Suprapubic skin (tissue), 4 donors: Measurements from ENCODE around the gene MARK1. TPM values are rescaled to one million over a fixed set of nuclear protein-coding genes. Genes with fewer than 3 reads are reported as not detected.

Source experiments
- DNase-seq, 2 donors: peaks; one replicate each; pipeline ENCODE4 v3.0.0-alpha.2; 2019; ENCODE audit warnings: low spot score in 2 of 2
- H3K27ac ChIP-seq: fragments of 200-600 bp; sonication (generic); one replicate; pipeline ENCODE4 v1.5.1; 2019
- H3K27me3 ChIP-seq: fragments of 200-600 bp; sonication (generic); one replicate; pipeline ENCODE4 v1.5.1; 2019
- H3K36me3 ChIP-seq: fragments of 200-600 bp; sonication (generic); one replicate; pipeline ENCODE4 v1.5.1; 2019
- H3K4me1 ChIP-seq: fragments of 200-600 bp; sonication (generic); one replicate; pipeline ENCODE4 v1.5.1; 2019
- H3K4me3 ChIP-seq: fragments of 200-600 bp; sonication (generic); one replicate; pipeline ENCODE4 v1.5.1; 2019; ENCODE audit warnings: mild to moderate bottlenecking
- H3K9me3 ChIP-seq: fragments of 200-600 bp; sonication (generic); one replicate; pipeline ENCODE4 v1.5.1; 2019
- EP300 ChIP-seq: sonication (generic); formaldehyde crosslinking; IDR thresholded peaks from one replicate; pipeline ENCODE4 v1.6.1; 2017; ENCODE audit warnings: antibody characterized with exemption
- POLR2A ChIP-seq, 2 donors: fragments of 450-650 bp; IDR thresholded peaks; one replicate each; pipeline ENCODE4 v1.6.1; 2017; ENCODE audit warnings: antibody characterized with exemption in 2 of 2, mild to moderate bottlenecking in 2 of 2, moderate library complexity in 2 of 2
- POLR2AphosphoS5 ChIP-seq, 3 donors: sonication (generic); formaldehyde crosslinking; IDR thresholded peaks; one replicate each; pipeline ENCODE4 v1.6.1; 2017; ENCODE audit warnings: antibody characterized with exemption in 3 of 3
- WGBS: methylation state at CpG from one replicate; pipeline ENCODE4 v1.1.5; 2018; 5-methylcytosine and 5-hydroxymethylcytosine counted together
- total RNA-seq, 4 donors: library from RNA; depleted of rRNA; stranded (reverse); fragments of >200 nt; gene quantifications; one replicate each; pipeline ENCODE4 v1.1.0, GENCODE V29; 2016
- TF ChIP-seq, protein P1 (sequence below), 2 donors: fragments of 200-600 bp in 1 of 2; fragments of 450-650 bp in 1 of 2; sonication (generic) in 1 of 2; IDR thresholded peaks; one replicate each; pipeline ENCODE4 v1.5.1; 2016 to 2019; ENCODE audit warnings: antibody characterized with exemption in 2 of 2, mild to moderate bottlenecking in 1 of 2, moderate library complexity in 1 of 2

Gene MARK1
- total RNA-seq, 4 donors from 2014 or later: 2.9 to 5.2 (median 3.9) TPM

DNA sequence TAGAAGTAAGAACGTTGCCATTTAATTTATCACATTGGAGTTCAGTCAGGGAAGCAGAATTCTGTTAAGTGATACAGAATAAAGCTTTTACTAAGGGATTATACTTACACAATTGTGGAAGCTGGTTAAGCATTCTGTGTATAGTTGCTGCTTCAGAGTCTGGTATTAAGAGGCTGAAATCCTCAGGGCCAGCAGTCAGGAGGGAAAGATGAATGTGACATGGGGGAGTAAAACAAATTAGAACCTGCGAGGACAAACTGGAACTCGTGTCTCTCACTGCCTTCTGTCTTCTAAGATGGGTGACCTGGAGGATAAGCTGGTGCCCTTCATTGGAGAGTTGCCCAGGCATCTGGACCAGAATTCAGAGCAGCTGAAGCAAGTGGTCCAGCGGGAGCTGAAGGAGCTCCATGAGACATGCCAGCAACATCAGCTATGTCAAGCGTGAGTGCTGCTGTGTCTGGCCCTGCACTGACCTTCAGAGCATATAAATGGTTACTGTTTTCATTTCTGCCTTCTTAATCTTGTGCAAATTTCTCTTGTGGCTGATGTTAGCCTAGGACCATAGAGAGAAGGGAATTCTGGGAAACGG is 23.0 kb downstream of the MARK1 start:
- H3K9me3 ChIP-seq: no peaks in the 10 kb centered on the region
- no peak for TF ChIP-seq POLR2A (IDR thresholded peaks at IDR 0.05)
- no peak for TF ChIP-seq EP300
- no peak overlapping the region for H3K4me3 ChIP-seq
- no peaks in the 10 kb centered on the region for H3K27me3 ChIP-seq
- DNase-seq: no peak
- WGBS: 76% methylated on average over 6 of the region's 6 CpGs
- H3K4me1 ChIP-seq: no peaks in the 10 kb centered on the region
- H3K27ac ChIP-seq: no peak overlapping the region
- H3K36me3 ChIP-seq: no peaks in the 10 kb centered on the region

DNA sequence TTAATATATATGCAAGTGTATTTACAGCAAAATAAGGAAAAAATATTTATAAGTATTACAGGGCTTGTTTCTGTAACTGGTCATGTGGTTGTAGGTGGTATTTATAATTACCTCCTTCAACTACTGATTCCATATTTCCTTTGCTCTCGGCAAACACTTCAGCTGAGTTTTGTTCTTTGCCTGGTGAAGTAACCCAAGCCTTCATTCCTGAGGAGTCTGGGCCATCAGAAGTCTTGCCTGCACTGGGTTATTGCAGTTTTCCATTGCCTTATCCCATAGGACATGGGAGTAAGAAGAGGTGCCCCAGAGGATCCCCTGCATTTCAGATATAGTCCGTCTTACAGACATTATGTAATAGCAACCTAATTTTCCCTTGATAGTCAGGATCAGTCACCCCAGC is 23.8 kb downstream of the MARK1 start:
- WGBS: 83% methylated on average over 2 of the region's 2 CpGs

DNA sequence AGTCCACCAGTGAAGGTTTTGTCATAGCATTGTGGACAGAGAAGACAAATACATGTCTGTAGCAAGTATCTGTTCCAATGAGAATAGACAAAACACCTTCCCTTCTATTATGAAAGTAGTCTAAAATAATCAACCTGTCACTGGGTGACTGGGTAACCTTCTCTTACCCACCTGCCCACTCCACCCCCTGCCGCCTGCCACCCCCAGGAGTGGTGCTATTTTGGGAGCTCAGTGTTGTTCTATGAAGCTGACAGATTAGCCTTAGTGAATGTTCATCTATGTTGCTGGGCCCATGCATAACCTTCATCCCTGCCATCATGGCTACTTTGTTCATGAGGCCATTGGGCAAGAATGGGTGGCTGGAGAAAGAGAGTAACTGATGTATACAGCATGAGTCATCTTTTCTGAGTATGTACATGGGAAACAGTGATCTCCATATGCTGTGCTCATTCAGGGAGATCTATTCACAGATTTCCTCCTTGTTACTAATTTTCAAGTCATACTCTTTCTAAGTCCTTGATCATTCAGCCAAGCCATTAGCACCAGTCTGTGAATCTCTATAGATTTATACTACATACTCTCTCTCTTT is 24.8 kb downstream of the MARK1 start:
- Histone ChIP-seq H3K27ac (no peak overlapping the region), H3K4me3 (no peak overlapping the region), H3K36me3 (no peaks in the 10 kb centered on the region), H3K27me3 (no peaks in the 10 kb centered on the region), H3K9me3 (no peaks in the 10 kb centered on the region), H3K4me1 (no peaks in the 10 kb centered on the region)
- 93% methylated on average over 1 of the region's 1 CpG for WGBS
- DNase-seq: no peak
- TF ChIP-seq, protein P1, sequence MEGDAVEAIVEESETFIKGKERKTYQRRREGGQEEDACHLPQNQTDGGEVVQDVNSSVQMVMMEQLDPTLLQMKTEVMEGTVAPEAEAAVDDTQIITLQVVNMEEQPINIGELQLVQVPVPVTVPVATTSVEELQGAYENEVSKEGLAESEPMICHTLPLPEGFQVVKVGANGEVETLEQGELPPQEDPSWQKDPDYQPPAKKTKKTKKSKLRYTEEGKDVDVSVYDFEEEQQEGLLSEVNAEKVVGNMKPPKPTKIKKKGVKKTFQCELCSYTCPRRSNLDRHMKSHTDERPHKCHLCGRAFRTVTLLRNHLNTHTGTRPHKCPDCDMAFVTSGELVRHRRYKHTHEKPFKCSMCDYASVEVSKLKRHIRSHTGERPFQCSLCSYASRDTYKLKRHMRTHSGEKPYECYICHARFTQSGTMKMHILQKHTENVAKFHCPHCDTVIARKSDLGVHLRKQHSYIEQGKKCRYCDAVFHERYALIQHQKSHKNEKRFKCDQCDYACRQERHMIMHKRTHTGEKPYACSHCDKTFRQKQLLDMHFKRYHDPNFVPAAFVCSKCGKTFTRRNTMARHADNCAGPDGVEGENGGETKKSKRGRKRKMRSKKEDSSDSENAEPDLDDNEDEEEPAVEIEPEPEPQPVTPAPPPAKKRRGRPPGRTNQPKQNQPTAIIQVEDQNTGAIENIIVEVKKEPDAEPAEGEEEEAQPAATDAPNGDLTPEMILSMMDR (IDR thresholded peaks at IDR 0.05): no peak
- no peak for TF ChIP-seq POLR2A (IDR thresholded peaks at IDR 0.05)
- TF ChIP-seq EP300: no peak
- TF ChIP-seq POLR2AphosphoS5 (IDR thresholded peaks at IDR 0.05): no peak

More for the DNA sequence above, 23.8 kb downstream of the MARK1 start:
- no peak for DNase-seq
- Histone ChIP-seq H3K9me3 (no peaks in the 10 kb centered on the region), H3K4me1 (no peaks in the 10 kb centered on the region), H3K27ac (no peak overlapping the region), H3K27me3 (no peaks in the 10 kb centered on the region), H3K36me3 (no peaks in the 10 kb centered on the region), H3K4me3 (no peak overlapping the region)
- TF ChIP-seq, protein P1 (IDR thresholded peaks at IDR 0.05): no peak
- TF ChIP-seq POLR2A (IDR thresholded peaks at IDR 0.05) (no peak), POLR2AphosphoS5 (IDR thresholded peaks at IDR 0.05) (no peak), EP300 (no peak)

DNA sequence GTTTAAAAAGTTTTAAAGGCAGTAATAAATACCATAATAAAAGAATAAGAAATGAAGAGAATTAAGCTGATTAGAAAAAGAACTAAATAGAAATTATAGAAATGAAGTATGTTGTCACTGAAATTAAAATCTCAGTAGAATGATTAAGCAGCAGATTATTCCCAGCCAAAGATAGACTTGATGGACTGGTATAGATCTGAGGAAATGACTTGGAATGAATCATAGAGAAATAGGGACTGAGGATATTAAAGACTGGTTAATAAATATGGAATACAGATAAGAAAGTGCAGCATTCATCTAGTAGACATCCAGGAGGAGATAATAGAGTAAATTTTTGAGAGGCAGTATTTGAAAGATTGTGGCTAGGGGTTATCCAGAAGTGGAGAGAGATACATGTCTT is 28.7 kb downstream of the MARK1 start:
- H3K4me1 ChIP-seq: no peaks in the 10 kb centered on the region
- no peaks in the 10 kb centered on the region for H3K9me3 ChIP-seq
- H3K36me3 ChIP-seq: no peaks in the 10 kb centered on the region
- H3K4me3 ChIP-seq: no peak overlapping the region
- no peak for TF ChIP-seq EP300
- TF ChIP-seq POLR2AphosphoS5 (IDR thresholded peaks at IDR 0.05): no peak
- TF ChIP-seq POLR2A (IDR thresholded peaks at IDR 0.05): no peak
- TF ChIP-seq, protein P1 (IDR thresholded peaks at IDR 0.05): no peak
- DNase-seq: no peak
- no peaks in the 10 kb centered on the region for H3K27me3 ChIP-seq
- no peak overlapping the region for H3K27ac ChIP-seq

DNA sequence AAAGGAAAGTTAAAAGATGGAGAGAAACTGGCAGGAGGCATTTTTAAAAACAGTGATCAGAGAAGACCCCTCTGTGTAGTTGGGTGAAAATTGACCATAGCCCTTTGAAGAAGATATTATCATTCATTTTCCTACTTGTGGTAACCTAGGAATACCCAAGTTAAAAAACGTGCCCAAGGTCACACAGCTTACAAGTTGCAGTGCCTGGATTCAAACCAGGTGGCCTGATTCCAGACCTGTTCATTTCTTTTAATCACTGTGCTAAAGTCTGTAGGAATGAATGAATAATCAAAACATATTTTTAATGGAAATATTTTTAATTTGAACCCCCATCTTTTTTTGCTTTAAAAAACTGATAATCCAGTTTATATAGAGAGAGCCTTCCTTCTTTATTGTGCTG is 35.6 kb downstream of the MARK1 start:
- 13% methylated on average over 1 of the region's 1 CpG for WGBS
- TF ChIP-seq, protein P1 (IDR thresholded peaks at IDR 0.05): no peak

DNA sequence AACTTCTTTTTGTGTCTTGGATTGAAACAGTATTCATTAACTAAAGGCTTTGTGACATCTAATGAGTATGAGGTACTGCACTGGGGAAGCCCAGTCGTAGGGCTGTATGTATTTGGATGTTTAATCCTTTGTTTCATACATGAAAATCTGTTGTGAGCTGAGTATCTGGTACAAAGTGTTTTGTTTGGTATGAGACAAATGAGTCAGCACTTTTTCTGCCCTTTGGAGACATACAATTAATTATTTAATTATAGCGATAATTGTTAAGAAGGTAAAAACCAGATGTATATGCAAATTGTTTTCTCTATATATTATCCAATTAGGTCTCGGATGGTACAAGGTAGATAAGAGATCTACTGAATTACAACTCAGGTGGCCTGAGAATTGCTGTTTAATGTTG is 36.3 kb downstream of the MARK1 start:
- Histone ChIP-seq H3K36me3 (no peaks in the 10 kb centered on the region), H3K4me1 (peaks cover 6% of the 10 kb centered on the region), H3K9me3 (no peaks in the 10 kb centered on the region), H3K27me3 (no peaks in the 10 kb centered on the region), H3K27ac (no peak overlapping the region), H3K4me3 (no peak overlapping the region)
- WGBS: 60% methylated on average over 3 of the region's 3 CpGs
- TF ChIP-seq POLR2AphosphoS5 (IDR thresholded peaks at IDR 0.05) (no peak), EP300 (no peak), POLR2A (IDR thresholded peaks at IDR 0.05) (no peak)
- TF ChIP-seq, protein P1 (IDR thresholded peaks at IDR 0.05): no peak
- no peak for DNase-seq

More for the DNA sequence above, 35.6 kb downstream of the MARK1 start:
- no peak overlapping the region for H3K4me3 ChIP-seq
- H3K27me3 ChIP-seq: no peaks in the 10 kb centered on the region
- no peak overlapping the region for H3K27ac ChIP-seq
- H3K4me1 ChIP-seq: peaks cover 6% of the 10 kb centered on the region
- DNase-seq: no peak
- H3K9me3 ChIP-seq: no peaks in the 10 kb centered on the region
- no peaks in the 10 kb centered on the region for H3K36me3 ChIP-seq
